Neural cell (in vitro differentiated cells): ENCODE results near the gene MOCOS.

Source experiments
- EZH2 ChIP-seq: fragments of 200-600, 300-800 bp; shearing (Covaris generic), sonication (generic); IDR thresholded peaks from 2 replicates; pipeline ENCODE4 v1.6.1; 2014; ENCODE audit warnings: antibody characterized with exemption, low read length, borderline replicate concordance, mild to moderate bottlenecking; ENCODE audit not compliant: insufficient read depth, poor library complexity, severe bottlenecking
- POLR2AphosphoS5 ChIP-seq: IDR thresholded peaks from 2 replicates; pipeline ENCODE4 v1.6.1; 2012
- TAF1 ChIP-seq: IDR thresholded peaks from 2 replicates; pipeline ENCODE4 v1.6.1; 2012; ENCODE audit warnings: low read depth
- TF ChIP-seq, protein P1 (sequence below): fragments of 450-650 bp; IDR thresholded peaks from 2 replicates; pipeline ENCODE4 v1.5.1; 2014; ENCODE audit warnings: antibody characterized with exemption, mild to moderate bottlenecking, moderate library complexity; ENCODE audit not compliant: poor library complexity, severe bottlenecking
- TF ChIP-seq, protein P2 (sequence below): IDR thresholded peaks from 2 replicates; pipeline ENCODE4 v1.6.1; 2012; ENCODE audit warnings: borderline replicate concordance

DNA sequence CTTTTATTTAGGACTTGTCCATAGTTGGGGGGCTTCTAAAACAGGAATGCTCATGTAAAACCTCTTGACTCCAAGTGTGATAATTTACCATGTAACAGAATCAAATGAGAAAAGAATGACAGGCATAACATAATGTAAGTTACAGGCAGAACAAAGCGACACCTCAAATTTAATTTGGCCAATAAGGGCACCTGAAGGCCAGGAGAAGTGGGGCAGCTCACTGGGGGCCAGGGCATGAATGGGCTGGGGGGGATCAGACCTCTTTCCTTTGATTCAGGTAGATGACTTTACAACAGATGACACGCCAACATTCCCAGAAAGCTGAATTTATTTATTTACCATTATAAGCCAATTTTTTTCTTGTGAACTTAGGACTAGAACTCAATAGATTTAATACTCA, 14.5 kb downstream of the MOCOS start:
- no peak for TF ChIP-seq POLR2AphosphoS5
- TF ChIP-seq, protein P1, sequence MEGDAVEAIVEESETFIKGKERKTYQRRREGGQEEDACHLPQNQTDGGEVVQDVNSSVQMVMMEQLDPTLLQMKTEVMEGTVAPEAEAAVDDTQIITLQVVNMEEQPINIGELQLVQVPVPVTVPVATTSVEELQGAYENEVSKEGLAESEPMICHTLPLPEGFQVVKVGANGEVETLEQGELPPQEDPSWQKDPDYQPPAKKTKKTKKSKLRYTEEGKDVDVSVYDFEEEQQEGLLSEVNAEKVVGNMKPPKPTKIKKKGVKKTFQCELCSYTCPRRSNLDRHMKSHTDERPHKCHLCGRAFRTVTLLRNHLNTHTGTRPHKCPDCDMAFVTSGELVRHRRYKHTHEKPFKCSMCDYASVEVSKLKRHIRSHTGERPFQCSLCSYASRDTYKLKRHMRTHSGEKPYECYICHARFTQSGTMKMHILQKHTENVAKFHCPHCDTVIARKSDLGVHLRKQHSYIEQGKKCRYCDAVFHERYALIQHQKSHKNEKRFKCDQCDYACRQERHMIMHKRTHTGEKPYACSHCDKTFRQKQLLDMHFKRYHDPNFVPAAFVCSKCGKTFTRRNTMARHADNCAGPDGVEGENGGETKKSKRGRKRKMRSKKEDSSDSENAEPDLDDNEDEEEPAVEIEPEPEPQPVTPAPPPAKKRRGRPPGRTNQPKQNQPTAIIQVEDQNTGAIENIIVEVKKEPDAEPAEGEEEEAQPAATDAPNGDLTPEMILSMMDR: no peak
- no peak for TF ChIP-seq TAF1
- no peak for TF ChIP-seq EZH2
- TF ChIP-seq, protein P2, sequence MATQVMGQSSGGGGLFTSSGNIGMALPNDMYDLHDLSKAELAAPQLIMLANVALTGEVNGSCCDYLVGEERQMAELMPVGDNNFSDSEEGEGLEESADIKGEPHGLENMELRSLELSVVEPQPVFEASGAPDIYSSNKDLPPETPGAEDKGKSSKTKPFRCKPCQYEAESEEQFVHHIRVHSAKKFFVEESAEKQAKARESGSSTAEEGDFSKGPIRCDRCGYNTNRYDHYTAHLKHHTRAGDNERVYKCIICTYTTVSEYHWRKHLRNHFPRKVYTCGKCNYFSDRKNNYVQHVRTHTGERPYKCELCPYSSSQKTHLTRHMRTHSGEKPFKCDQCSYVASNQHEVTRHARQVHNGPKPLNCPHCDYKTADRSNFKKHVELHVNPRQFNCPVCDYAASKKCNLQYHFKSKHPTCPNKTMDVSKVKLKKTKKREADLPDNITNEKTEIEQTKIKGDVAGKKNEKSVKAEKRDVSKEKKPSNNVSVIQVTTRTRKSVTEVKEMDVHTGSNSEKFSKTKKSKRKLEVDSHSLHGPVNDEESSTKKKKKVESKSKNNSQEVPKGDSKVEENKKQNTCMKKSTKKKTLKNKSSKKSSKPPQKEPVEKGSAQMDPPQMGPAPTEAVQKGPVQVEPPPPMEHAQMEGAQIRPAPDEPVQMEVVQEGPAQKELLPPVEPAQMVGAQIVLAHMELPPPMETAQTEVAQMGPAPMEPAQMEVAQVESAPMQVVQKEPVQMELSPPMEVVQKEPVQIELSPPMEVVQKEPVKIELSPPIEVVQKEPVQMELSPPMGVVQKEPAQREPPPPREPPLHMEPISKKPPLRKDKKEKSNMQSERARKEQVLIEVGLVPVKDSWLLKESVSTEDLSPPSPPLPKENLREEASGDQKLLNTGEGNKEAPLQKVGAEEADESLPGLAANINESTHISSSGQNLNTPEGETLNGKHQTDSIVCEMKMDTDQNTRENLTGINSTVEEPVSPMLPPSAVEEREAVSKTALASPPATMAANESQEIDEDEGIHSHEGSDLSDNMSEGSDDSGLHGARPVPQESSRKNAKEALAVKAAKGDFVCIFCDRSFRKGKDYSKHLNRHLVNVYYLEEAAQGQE: no peak
